ENCODE data around the gene CDK5RAP1. TPM values are rescaled to one million over a fixed set of nuclear protein-coding genes. Genes with fewer than 3 reads are reported as not detected.

The CDK5RAP1 gene
- total RNA-seq, 1 donor from 2014 or later, result 42.0 TPM

DNA sequence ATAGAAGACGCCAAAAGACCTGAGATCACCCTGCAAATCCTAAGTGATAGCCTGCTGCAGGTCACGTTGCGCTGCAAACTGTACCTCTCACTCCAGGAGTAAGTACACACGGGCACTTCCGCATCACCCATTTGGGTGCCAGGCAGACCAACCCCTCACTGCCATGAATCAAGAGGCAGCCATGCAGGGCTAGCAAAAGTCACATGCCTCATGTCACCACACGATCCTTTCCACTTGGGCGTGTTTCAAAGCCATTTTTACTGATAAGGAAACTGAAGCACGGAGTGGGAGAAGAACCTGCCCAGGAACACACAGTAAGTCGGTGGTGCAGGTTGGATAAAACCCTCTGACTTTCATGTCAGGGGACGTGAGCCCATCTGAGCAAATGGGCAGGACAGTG is 81.3 kb downstream of the CDK5RAP1 start:
- no peak overlapping the region for H3K4me3 ChIP-seq
- TF ChIP-seq, protein P1, sequence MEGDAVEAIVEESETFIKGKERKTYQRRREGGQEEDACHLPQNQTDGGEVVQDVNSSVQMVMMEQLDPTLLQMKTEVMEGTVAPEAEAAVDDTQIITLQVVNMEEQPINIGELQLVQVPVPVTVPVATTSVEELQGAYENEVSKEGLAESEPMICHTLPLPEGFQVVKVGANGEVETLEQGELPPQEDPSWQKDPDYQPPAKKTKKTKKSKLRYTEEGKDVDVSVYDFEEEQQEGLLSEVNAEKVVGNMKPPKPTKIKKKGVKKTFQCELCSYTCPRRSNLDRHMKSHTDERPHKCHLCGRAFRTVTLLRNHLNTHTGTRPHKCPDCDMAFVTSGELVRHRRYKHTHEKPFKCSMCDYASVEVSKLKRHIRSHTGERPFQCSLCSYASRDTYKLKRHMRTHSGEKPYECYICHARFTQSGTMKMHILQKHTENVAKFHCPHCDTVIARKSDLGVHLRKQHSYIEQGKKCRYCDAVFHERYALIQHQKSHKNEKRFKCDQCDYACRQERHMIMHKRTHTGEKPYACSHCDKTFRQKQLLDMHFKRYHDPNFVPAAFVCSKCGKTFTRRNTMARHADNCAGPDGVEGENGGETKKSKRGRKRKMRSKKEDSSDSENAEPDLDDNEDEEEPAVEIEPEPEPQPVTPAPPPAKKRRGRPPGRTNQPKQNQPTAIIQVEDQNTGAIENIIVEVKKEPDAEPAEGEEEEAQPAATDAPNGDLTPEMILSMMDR (IDR thresholded peaks at IDR 0.05), result no peak
- TF ChIP-seq EZH2phosphoT487 (IDR thresholded peaks at IDR 0.05) (no peak), EZH2 (IDR thresholded peaks at IDR 0.05) (no peak)
- Mint-ChIP-seq H3K4me1 (no peaks in the 10 kb centered on the region), H3K4me3 (no peak overlapping the region), H3K9me3 (no peaks in the 10 kb centered on the region), H3K27me3 (ENCODE audit: insufficient read depth, low read depth) (peaks cover 7% of the 10 kb centered on the region), H3K27ac (no peak overlapping the region), H3K36me3 (no peaks in the 10 kb centered on the region)
- H3K4me2 ChIP-seq, result no peak overlapping the region
- H3K4me1 ChIP-seq, result no peaks in the 10 kb centered on the region
- no peak overlapping the region for H3K27ac ChIP-seq
- H4K20me1 ChIP-seq (ENCODE audit: low read depth), result no peaks in the 10 kb centered on the region
- H3F3A ChIP-seq (ENCODE audit: low read depth), result no peaks in the 10 kb centered on the region
- no peak overlapping the region for H2AFZ ChIP-seq (replicated peaks)
- no peaks in the 10 kb centered on the region for H3K79me2 ChIP-seq (ENCODE audit: low read depth)
- no peak overlapping the region for H3K9ac ChIP-seq
- DNase-seq (ENCODE audit: low spot score), result no peak
- H3K36me3 ChIP-seq, result no peaks in the 10 kb centered on the region
- H3K27me3 ChIP-seq, result no peaks in the 10 kb centered on the region
- no peaks in the 10 kb centered on the region for H3K9me3 ChIP-seq (ENCODE audit: low read depth)

DNA sequence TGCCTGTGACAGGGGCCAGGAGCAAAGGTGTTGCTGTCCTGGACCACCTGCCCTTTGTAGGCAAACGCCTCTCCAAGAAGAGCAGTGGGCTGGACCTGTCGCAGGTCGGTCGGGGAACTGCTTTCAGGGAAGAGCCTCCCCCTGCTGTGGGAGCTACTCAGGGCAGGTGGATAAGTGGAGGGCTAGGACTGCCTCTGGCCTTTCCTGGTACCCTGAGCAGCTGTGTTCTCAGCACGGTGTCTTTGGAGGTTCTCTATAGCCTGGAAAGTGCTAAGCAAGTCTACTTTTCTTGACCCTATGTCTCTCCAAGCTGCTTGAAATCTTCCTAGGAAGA is 83.3 kb downstream of the CDK5RAP1 start:
- no peak overlapping the region for H2AFZ ChIP-seq (replicated peaks)
- no peaks in the 10 kb centered on the region for H3K36me3 ChIP-seq
- H3K27me3 ChIP-seq, result no peaks in the 10 kb centered on the region
- no peaks in the 10 kb centered on the region for H3K79me2 ChIP-seq (ENCODE audit: low read depth)
- no peaks in the 10 kb centered on the region for H4K20me1 ChIP-seq (ENCODE audit: low read depth)
- TF ChIP-seq EZH2 (IDR thresholded peaks at IDR 0.05) (no peak), EZH2phosphoT487 (IDR thresholded peaks at IDR 0.05) (no peak)
- TF ChIP-seq, protein P1 (IDR thresholded peaks at IDR 0.05), result no peak
- DNase-seq (ENCODE audit: low spot score), result no peak
- Mint-ChIP-seq H3K27ac (no peak overlapping the region), H3K9me3 (no peaks in the 10 kb centered on the region), H3K27me3 (ENCODE audit: insufficient read depth, low read depth) (peaks cover 7% of the 10 kb centered on the region), H3K36me3 (no peaks in the 10 kb centered on the region), H3K4me1 (no peaks in the 10 kb centered on the region), H3K4me3 (no peak overlapping the region)
- H3K4me3 ChIP-seq, result no peak overlapping the region
- H3K27ac ChIP-seq, result no peak overlapping the region
- H3K4me2 ChIP-seq, result no peak overlapping the region
- H3K9ac ChIP-seq, result no peak overlapping the region
- no peaks in the 10 kb centered on the region for H3F3A ChIP-seq (ENCODE audit: low read depth)
- no peaks in the 10 kb centered on the region for H3K9me3 ChIP-seq (ENCODE audit: low read depth)
- no peaks in the 10 kb centered on the region for H3K4me1 ChIP-seq

DNA sequence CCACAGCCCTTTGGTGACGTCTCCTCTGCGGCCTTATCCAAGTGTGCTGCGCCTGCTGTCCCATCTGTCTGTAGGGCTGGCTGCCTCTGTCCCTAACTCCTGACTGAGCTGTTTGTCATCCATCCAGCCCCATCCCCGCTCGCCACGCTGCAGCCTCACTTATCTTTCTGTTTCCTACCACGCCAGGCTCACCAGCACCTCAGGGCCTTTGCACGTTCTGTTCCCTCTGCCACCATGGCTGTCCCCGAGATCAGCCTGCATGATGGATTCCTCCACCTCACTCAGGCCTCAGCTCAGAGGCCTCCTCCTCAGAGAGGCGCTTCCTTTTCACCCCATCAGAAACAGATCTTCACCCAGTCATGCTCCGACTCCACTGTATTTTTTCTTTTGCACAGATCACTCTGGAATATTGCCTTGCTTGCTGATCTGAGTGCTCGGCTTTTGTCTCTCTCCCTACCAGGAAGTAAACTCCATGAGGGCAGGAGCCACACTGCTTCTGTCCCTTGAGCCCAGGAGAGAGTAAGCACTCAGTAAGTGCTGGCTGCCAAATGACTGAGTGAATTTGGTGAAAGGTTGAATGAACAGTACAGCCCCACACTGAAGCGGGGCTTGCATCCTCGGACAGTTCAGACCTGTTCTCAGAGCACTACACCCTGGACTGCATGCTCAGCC is 83.8 kb downstream of the CDK5RAP1 start:
- no peak overlapping the region for H3K4me2 ChIP-seq
- peaks cover 7% of the 10 kb centered on the region for H3K27me3 Mint-ChIP-seq (ENCODE audit: insufficient read depth, low read depth)

More for the DNA sequence above, 83.8 kb downstream of the CDK5RAP1 start:
- H3K4me1 Mint-ChIP-seq, result no peaks in the 10 kb centered on the region
- no peaks in the 10 kb centered on the region for H3F3A ChIP-seq (ENCODE audit: low read depth)
- H3K9ac ChIP-seq, result no peak overlapping the region
- no peaks in the 10 kb centered on the region for H4K20me1 ChIP-seq (ENCODE audit: low read depth)
- H3K36me3 Mint-ChIP-seq, result no peaks in the 10 kb centered on the region
- no peaks in the 10 kb centered on the region for H3K27me3 ChIP-seq
- H2AFZ ChIP-seq (replicated peaks), result no peak overlapping the region
- no peaks in the 10 kb centered on the region for H3K9me3 Mint-ChIP-seq
- no peak overlapping the region for H3K27ac Mint-ChIP-seq
- peak overlapping the region; percentile 9 for H3K4me3 Mint-ChIP-seq
- TF ChIP-seq, protein P1 (IDR thresholded peaks at IDR 0.05), result no peak
- TF ChIP-seq EZH2phosphoT487 (IDR thresholded peaks at IDR 0.05) (no peak), EZH2 (IDR thresholded peaks at IDR 0.05) (no peak)
- H3K27ac ChIP-seq, result no peak overlapping the region
- H3K9me3 ChIP-seq (ENCODE audit: low read depth), result no peaks in the 10 kb centered on the region
- no peak overlapping the region for H3K4me3 ChIP-seq
- H3K4me1 ChIP-seq, result no peaks in the 10 kb centered on the region
- no peaks in the 10 kb centered on the region for H3K79me2 ChIP-seq (ENCODE audit: low read depth)
- H3K36me3 ChIP-seq, result no peaks in the 10 kb centered on the region
- no peak for DNase-seq (ENCODE audit: low spot score)
